ENCODE data around the gene CDKN1C.

DNA sequence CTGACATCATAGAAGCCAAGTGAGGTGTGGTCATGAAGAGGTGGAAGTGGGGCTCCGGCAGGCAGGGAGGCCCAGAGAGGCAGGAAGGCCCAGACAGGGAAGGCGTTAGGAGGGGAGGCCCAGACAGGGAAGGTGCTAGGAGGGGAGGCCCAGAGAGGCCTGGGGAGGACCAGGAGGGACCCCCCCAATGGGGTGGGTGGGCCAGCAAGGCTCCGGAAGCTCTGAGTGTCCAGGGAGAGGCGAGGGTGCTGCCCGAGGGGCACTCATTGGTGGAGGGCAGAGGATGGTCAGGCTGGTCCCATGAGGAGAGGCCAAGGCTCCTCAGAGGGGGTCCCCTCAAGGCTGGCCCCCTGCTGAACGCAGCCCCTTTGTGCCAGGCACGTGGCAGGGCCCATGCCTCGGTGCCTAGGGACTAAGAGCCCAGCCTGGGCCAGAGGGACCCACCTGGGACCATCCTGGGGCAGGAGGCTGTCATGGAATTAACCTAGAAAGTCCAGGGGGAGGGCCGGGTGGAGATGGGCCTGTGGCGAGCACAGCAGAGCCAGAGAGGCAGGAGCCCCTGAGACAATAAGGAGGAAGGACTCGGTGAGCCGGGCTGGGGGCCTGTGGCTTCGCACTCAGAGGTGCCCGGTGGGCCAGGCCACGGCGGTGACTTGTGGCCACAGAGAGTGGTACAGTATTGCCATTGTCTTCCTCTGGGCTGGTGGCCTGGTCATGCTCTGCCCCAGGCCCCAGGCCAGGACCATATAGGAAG is 31.5 kb upstream of the CDKN1C start:
- TF ChIP-seq, protein P1, sequence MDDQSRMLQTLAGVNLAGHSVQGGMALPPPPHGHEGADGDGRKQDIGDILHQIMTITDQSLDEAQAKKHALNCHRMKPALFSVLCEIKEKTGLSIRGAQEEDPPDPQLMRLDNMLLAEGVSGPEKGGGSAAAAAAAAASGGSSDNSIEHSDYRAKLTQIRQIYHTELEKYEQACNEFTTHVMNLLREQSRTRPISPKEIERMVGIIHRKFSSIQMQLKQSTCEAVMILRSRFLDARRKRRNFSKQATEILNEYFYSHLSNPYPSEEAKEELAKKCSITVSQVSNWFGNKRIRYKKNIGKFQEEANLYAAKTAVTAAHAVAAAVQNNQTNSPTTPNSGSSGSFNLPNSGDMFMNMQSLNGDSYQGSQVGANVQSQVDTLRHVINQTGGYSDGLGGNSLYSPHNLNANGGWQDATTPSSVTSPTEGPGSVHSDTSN (IDR thresholded peaks at IDR 0.05): no peak
- TF ChIP-seq FOXM1 (IDR thresholded peaks at IDR 0.05; ENCODE audit: low read depth) (no peak), POLR2AphosphoS5 (IDR thresholded peaks at IDR 0.05; ENCODE audit: low read depth, low read length) (no peak)

Measured in SK-N-SH (cell line).